GM21723 (cell line): ENCODE data around the gene SLC35C1.

Source experiments
- ATAC-seq: cut with Tn5 transposase; IDR thresholded peaks from one replicate; pipeline ENCODE4 v1.9.1; 2021; ENCODE audit warnings: mild to moderate bottlenecking, moderate library complexity; ENCODE audit not compliant: unreplicated experiment

Gene SLC35C1

DNA sequence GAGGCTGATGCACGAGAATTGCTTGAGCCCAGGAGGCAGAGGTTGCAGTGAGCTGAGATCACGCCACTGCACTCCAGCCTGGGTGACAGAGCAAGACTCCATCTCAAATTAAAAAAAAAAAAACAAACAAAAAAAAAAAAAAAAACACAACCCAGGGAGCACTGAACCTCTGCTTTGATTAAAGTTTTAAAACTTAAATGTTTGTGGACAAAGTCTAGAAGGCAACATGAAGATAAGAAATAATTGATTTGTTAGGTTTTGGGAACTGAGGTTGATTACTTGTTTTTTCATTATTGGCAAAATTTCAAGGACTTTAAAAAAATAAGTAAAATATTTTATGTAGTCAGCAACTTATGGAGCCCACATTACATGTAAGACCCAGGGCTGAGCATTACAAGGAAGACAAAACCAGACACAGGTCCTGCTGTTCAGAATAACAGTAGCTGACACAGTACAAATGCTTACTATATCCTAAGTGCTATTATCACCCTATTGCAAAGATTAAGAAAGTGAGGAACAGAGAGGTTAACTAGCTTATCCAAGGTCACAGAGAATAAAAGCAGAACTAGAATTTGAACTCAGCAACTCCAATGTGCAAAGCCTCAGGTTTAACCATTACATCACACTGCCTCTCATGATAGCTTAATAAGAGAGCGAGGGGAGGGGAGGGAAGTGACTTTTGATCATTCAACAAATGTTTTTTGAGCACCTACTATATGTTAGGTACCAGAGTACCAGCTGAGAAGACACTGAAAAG, 40.1 kb downstream of the SLC35C1 start:
- ATAC-seq: no peak

DNA sequence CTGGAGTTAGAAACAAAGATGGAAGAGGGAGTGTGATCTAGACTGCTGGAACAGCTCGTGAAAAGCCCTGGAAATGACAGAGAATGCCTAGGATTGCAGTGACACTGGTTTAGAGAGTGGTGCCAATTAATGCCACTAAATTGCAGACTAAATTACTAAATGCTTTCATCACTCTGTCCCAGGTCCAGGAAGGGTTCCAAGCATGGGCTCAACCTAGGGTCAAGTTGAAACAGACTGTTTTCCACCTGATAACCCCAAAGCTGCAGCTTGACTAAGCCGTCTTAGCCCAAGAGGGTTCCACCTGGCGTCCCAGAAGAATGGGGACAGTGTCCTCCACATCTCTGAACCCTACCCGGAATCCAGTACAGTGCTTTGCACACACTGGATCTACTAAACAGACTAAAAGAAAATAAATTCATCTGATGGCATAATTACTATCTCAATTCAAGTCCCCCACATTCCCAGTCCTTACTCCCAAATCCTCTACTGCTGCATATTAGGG, 41.3 kb downstream of the SLC35C1 start:
- ATAC-seq: no peak

DNA sequence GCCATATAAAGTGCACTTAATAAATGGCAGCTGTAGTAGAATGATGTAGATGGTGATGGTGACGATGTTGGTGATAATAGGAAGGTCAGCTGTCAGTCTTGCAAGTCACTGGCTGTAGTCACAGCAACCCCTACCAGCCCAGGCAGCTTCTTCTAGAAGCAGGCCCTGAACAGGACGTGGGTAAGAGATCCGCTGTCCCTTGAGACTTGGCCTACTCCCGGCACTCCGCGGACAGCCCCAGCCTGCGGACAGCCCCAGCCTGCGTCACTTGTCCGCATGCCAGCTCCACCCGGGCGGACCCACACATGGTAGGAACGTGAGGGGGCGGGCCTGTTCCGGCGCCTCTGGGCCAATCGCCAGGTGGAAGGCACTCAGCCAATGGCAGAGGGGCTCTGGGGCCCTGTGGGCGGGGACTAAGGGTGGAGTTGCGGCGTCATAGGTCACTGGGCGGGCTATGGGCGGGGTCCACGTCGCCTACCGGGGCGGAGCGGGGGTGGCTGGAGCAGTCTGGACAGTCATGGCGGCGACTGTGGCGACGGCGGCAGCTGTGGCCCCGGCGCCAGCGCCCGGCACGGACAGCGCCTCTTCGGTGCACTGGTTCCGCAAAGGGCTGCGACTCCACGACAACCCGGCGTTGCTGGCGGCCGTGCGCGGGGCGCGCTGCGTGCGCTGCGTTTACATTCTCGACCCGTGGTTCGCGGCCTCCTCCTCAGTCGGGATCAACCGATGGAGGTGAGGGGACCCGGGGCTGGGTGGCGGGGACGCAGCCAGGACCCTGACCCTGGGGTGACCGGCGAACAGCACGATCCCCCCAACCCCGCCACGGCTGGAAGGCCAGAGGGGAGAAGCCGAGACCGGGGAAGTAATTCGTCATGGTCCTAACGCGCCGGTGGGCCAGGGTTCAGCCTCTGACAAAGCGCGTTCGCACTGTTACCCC, 42.3 kb downstream of the SLC35C1 start, which contains the start of gene CRY2:
TSS of gene CRY2 (plus strand) at position 502 of the 937 bp plus-strand sequence. CDS start at position 518, 16 bp downstream.
- peak; percentile 87 for ATAC-seq

DNA sequence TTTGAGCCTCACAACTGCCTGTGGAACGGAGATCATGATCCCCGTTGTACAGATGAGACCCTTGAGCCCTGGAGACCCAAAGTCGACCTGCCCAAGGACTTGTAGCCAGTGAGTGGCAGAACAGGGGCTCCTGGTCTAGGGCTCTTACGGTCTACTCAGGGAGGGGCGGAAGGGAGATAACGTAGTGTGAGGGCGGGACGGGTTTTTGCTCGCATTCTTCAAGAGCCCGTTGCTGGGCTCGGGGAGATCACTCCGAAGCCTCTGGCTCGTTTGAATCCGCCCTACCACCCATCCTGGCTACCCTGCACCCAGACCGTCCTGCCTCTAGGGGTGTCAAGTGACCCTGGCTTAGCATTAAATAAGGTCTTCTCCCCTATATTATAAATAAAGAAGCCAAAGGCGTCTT, 43.0 kb downstream of the SLC35C1 start:
- ATAC-seq: peak; percentile 20

DNA sequence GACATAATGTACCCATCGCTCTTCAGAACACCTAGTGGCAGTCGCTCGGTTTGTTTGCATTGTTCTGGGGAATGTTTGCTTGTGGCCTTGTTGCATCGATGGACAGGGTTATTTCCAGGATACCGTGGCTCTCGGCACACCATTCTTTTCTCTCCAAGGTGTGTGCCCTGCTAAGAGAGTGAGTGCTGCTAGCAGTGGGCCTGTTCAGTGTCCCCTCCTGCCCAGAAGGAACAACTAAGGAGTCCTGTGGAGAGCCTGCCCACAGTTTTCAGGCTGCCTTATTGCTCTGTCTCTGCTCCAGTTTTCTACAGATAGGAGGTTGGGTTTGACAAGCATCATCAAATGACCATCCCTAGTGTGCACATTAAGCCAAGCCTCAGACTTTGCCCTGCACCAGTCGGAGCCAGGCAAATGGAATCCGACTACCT, 43.7 kb downstream of the SLC35C1 start:
- ATAC-seq: no peak

DNA sequence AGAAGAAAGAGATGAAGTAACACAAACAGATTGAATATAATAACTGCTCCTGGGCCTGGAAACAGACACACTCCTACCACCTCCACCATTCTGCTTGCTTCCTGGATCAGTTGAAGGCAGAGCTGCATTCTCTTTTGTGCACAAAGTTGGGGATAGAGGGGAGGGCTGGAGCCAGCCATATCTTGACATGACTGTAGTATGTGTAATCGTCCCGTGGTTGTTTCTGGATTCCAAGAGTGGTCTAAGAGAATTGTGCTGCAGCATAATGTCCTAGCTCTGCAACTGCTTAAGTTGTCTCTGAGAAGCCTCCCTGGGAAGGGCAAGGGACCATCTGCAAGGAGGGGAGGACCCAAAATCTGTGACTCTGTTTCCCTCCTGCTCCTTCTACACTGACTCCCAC, 45.5 kb downstream of the SLC35C1 start:
- ATAC-seq: no peak

DNA sequence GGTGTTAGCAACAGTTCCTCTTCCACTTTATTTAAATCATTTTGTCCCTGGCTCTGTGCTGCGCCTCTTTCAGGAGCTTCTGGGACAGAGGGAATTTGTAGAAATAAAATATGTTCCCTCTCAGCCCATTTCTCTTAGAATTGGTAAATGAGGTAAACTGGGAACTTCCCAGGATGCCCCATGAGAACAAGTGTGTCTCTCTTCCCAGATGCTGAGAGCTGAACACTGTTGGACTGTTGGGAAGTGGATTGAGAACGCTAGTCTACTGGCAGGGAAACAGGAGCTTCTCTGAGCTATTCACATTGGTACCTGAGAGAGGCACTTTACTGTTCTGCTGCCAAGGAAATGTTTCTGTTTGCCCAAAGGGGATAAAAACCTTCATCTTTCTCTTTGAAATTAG, 46.3 kb downstream of the SLC35C1 start:
- ATAC-seq: no peak

DNA sequence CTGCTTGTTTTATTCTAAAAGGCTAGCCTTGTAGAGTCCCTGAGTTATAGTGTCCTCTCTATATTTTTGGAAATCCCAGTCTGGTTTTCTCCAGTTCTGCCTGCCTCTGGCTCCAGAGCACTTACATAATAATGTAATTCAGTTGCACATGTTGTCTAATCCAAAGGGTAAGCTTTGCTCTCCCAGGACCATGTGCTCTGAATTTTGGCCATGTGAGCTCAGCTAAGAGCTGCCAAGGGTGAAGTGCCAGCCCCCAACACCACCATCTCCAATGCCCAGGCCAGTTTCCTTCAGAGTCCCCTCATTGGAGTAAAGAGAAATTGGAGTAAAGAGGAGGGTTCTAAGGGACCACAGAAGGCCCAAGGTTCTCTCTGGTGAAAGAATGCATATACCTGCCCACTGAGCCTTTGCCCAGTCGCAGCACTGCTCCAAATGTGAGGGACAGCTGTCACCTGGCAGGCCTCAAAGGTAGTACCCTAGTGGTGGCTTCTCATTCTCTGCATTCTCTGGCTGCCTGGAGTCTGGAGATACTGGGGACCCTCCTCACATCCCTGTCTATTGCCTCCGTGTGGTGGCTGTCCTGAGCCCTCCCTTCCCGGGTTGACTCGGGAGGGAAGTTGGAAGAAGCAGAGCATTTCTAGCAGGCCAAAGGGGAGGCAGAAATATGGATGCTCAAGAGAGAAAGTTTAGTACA, 47.2 kb downstream of the SLC35C1 start:
- peak; percentile 31 for ATAC-seq

DNA sequence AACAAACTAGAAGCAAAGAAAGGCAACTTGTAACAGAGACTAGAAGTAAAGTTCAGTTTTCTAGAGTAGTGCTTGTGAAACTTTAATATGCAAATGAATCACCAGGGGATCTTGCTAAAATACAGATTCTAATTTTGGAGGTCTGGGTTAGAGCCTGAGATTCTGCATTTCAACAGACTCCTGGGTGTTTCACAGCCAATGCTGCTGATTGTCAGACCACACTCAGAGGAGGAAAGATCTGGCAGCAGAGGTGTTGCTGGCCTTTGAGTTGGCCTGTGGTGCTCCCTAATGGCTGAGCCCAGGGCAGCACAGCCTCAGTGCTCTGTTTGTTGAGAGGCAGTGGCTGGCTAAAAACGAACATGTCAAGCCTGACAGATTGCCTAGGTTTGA, 47.8 kb downstream of the SLC35C1 start:
- peak; percentile 65 for ATAC-seq

DNA sequence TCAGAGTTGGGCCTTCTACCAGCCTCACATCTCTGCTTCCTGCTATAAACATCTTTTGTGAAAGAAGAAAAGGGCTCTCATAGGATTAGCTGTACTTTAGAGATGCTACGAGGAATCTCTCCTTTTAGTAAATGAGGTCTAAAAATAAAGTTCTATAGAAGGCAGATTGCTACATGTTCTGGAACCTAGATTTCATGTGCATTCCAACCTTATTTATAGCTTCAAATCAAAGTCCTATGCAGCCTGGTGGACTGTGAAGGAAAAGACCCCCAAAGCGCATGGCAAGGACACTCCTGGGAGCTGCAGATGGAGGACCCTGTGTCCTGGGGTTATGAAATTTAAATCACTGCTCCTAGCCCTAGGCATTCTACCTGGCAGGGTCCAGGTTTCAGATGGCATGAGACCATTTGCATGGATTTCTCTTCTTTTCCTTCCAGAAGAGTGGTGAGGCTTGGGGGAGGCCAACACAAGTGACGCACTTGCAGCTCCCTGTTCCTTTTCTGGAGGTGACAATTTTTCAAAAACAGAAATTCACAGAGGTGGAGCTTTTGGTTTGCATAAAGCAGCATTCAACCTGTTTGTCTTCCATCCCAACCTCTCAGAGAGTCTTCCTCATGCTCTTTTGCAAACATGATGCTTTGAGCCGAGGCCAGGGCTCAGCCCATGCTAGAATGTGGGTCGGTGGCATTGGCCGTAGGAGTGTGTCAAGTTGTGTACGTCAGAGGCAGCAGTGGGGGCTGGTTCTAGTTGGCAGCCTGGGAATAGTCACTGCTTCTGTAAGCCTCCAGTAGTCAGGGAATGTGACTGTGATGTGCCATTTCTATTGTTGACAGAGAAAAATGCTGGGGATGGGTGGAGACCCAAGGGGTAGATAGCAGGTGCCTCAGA, 48.6 kb downstream of the SLC35C1 start:
- ATAC-seq: no peak

DNA sequence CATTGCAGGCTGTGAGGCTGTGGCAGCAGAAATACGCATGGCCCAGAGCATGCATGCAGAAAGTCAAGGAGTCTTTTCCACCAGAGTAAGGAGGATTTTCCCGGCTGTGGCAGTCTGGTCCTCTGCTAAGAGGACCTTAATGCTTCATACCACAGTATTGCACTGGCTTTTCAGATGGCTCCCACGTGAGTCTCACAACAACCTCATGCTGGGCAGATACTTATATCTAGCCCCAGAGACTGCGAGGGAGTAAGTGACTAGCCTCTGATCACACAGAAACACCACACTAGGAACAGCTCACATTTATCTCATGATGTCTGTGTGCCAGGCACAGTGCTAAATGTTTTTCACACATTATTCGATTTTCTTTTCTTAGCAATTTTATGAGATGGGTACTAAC, 50.4 kb downstream of the SLC35C1 start:
- ATAC-seq: no peak

DNA sequence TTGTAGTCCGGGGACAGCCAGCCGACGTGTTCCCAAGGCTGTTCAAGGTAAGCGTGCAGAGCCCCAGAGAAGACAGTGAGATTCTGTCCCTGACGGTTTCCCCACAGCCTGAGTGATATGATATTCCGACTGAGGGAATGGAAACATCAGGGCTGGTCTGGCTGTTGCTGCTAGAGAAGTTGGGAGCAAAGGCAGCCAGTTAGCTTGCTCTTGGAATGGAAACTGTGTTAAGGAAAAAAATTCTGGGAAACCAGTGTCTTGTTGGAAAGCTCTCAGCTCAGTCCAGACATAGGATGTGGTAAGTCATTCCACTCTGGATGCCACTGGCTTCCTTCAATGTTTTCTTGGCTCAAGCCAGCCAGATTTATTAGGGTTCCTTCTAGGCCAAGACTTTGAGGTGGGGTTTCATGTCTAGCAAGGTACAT, 51.1 kb downstream of the SLC35C1 start:
- ATAC-seq: no peak

DNA sequence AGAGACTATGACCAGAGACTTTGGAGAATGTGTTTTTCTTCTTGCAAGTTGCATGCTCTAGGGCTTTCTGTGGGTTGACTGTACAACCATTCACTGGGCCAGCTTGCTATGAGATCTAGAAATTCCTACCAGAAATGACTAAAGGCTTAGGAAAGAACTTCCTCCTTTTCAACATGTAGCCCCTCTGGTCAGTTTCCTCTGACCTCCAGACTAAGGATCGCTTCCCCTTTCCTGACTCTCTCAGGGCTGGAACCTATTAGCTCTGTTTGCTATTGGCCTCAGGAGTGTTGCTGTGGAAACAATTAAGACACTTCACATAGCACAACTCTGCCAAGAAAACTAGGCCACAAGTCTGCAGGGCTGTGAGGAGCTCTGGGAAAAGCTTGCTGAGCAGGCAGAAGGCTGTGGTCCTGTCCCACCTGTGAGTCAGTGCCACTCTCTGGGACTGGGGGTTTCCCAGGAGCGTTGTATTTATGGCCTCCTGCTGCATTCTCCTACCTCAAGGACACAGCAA, 53.1 kb downstream of the SLC35C1 start:
- no peak for ATAC-seq

DNA sequence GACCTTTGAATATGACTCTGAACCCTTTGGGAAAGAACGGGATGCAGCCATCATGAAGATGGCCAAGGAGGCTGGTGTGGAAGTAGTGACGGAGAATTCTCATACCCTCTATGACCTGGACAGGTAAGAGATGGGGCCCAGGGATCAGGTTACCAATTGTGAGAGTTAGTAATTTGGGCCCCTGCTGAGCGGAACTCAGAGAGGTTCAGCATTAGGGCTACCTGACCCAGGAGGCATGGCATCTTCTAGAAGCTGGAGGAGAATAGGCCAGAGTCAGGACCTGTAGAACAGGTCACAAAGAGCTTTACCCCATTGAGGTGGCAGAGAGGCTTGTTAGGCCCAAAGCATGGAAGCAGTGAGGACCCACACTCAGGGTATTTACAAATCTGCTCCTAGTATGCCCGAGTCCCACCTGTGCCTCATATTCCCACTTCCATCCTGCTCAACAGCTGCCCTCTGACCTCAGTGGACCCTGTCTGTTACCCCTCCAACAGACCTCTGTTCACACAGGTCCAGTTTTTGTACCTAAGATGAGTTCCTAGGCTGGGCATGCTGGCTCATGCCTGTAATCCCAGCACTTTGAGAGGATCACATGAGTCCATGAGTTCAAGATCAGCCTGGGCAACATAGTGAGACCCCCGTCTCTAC, 53.9 kb downstream of the SLC35C1 start:
- no peak for ATAC-seq

DNA sequence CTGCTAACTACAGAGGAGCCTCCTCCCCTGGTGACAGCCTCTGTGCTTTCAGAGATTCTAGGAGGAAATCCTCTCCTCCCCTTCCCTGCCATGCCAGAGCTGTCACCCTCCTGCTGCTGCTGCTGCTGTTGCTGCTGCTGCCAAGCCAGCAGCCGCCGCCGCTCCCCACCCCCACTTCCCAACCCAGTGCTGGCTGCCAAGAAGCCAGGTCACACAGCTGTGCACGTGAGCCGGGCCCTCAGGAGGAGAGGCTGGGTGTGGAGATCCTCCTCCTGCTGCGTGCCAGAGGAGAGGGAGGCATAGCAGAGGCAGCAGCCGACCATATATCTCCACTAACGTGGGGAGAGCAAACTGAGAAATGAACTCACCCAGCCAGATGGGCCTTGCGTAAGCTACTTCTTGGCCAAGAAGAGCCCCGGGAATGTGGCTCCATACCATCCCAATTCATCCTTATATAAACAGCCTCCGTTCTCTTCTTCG, 54.8 kb downstream of the SLC35C1 start:
- ATAC-seq: no peak

DNA sequence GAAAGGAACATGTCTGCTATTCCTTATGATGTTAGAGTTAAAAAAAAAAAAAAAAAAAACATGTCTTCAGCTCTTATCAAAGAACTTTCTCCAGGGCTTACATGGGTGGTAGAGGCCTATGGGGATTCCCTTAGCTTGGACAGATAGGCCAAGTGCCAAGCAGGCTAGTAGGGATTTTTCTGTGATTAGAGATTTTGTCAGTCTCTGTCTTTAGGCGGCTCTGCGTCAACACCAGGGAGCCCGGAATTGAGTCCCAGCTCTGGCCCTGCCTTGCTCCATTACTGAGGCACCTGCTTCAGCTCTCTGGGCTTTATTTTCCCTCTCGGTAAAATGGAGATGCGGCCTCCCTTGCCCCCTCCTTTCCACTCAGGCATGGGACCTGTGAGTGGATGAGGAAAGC, 55.4 kb downstream of the SLC35C1 start:
- ATAC-seq: no peak

DNA sequence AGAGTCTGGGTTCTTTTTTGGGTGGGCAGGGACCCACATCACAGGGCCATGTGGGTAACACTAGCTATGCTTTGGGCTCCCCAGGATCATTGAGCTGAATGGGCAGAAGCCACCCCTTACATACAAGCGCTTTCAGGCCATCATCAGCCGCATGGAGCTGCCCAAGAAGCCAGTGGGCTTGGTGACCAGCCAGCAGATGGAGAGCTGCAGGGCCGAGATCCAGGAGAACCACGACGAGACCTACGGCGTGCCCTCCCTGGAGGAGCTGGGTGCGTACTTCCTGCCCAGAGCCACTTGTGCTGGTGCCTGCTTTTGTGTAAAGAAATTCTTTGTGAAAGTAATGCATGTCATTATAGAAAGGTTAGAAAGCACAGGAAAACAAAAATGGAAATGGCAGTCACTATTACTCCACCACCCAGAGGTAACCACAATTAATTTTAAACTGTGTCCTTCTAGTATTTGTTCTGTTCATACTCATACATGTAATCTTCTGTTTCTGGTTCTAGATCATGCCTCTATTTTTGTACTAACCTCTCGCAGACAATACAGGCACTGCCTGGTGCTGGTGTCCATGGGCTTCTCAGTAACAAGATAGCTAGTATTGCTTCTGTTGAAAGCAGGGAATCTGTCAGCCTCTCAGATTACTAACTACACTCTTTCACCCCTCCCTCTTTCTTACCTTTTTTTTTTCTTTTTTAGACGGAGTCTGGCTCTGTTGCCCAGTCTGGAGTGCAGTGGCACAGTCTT, 56.0 kb downstream of the SLC35C1 start:
- no peak for ATAC-seq
